SU-DHL-6 (cell line): ENCODE data around the gene PTPN4.

Experiments
- CTCF ChIP-seq: fragments of 200-600 bp; sonication (generic); IDR thresholded peaks from one replicate; pipeline ENCODE4 v1.5.1; 2017; ENCODE audit warnings: antibody characterized with exemption, mild to moderate bottlenecking, low read length, moderate library complexity; ENCODE audit not compliant: insufficient read depth, poor library complexity, severe bottlenecking
- EZH2phosphoT487 ChIP-seq: fragments of 200-600 bp; sonication (generic), shearing (Covaris generic); conservative IDR thresholded peaks from 2 replicates; pipeline ENCODE4 v1.6.1; 2018; ENCODE audit warnings: mild to moderate bottlenecking, antibody characterized with exemption, low read length, moderate library complexity, mixed read lengths

GRCh38 chr2:119744335-119744939 lies 15.3 kb upstream of the PTPN4 start:
- TF ChIP-seq CTCF (no peak), EZH2phosphoT487 (no peak)
